ENCODE measurements around the gene KITLG. TPM values are rescaled to one million over a fixed set of nuclear protein-coding genes. Genes with fewer than 3 reads are reported as not detected.

The KITLG gene
- total RNA-seq, 6 experiments from 2014 or later = 0.67 to 2.8 (median 1.1) TPM

DNA sequence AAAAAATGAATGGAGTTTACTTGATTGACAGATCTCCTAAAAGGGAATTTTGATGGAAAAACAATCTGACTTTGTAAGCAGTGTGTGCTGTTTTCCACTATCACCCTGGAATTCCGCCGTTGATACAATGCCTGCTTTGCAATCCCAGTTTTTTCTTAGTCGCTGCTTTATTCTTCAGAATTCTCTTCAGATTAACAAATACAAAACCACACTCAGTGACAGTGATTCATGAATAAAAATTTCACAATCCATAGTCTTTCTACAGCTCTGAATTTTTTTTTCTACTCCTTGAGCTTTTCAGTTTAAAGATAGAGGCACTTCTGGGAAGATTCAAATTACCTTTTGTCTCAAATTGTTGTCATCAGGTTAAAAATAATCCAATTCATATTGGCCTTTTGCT is 44.6 kb upstream of the KITLG start:
- Histone ChIP-seq H3K4me3 (no peak overlapping the region), H3K9me3 (no peaks in the 10 kb centered on the region), H3K27me3 (no peaks in the 10 kb centered on the region), H3K27ac (no peak overlapping the region), H3K36me3 (no peaks in the 10 kb centered on the region), H3K4me1 (no peaks in the 10 kb centered on the region)
- ATAC-seq = no peak
- no peak for DNase-seq
- intact Hi-C loops (cut with DNase I) = no loop called here
- TF ChIP-seq, protein P1, sequence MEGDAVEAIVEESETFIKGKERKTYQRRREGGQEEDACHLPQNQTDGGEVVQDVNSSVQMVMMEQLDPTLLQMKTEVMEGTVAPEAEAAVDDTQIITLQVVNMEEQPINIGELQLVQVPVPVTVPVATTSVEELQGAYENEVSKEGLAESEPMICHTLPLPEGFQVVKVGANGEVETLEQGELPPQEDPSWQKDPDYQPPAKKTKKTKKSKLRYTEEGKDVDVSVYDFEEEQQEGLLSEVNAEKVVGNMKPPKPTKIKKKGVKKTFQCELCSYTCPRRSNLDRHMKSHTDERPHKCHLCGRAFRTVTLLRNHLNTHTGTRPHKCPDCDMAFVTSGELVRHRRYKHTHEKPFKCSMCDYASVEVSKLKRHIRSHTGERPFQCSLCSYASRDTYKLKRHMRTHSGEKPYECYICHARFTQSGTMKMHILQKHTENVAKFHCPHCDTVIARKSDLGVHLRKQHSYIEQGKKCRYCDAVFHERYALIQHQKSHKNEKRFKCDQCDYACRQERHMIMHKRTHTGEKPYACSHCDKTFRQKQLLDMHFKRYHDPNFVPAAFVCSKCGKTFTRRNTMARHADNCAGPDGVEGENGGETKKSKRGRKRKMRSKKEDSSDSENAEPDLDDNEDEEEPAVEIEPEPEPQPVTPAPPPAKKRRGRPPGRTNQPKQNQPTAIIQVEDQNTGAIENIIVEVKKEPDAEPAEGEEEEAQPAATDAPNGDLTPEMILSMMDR (IDR thresholded peaks at IDR 0.05) = no peak
- TF ChIP-seq POLR2A (IDR thresholded peaks at IDR 0.05) = no peak
- WGBS (ENCODE audit: insufficient coverage, low coverage, low lambda C conversion rate, missing lambda C conversion rate) = 51% methylated on average over 3 of the region's 3 CpGs

DNA sequence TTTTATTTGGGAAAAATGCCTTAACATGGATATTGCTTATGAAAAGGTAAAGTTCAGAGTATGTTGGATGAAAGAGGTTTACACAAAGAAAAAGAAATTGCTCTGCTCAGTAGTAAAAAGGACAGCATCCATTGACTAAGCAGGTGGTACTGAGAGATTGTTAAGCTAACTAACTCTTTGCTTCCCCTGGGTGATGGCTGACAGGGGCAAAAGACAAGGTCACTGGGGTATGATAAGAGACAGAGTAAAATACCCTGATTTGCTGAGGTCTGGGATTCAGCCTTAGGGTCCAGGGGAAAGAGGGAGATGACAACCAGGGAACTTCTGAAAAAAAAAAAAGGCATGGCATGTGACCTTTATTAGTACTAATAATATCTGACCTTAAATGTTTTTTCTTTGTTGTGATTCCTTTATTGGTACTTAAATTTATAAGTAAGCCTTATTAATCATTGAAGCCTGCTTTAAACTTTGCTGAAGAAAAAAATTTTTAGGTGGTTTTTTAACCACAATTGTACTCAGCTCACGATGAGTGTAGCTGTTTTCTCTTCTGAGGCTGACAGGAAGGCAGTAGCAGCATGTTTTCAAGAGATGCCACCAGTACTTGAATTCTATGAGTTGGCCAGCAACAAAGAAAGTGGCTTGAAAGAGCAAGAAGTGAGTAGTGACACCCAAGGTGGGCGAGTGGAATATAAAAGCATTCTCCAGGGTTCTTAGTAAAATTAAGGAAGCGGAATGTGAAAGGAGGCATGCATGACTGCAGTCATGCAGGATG is 43.7 kb upstream of the KITLG start:
- Histone ChIP-seq H3K27me3 (no peaks in the 10 kb centered on the region), H3K9me3 (no peaks in the 10 kb centered on the region), H3K27ac (no peak overlapping the region), H3K36me3 (no peaks in the 10 kb centered on the region), H3K4me1 (no peaks in the 10 kb centered on the region), H3K4me3 (no peak overlapping the region)
- intact Hi-C loops (cut with DNase I) = no loop called here
- WGBS (ENCODE audit: insufficient coverage, low coverage, low lambda C conversion rate, missing lambda C conversion rate) = 71% methylated on average over 3 of the region's 3 CpGs
- ATAC-seq (no peak), DNase-seq (no peak)
- TF ChIP-seq, protein P1 (IDR thresholded peaks at IDR 0.05) = no peak
- TF ChIP-seq POLR2A (IDR thresholded peaks at IDR 0.05) = no peak

DNA sequence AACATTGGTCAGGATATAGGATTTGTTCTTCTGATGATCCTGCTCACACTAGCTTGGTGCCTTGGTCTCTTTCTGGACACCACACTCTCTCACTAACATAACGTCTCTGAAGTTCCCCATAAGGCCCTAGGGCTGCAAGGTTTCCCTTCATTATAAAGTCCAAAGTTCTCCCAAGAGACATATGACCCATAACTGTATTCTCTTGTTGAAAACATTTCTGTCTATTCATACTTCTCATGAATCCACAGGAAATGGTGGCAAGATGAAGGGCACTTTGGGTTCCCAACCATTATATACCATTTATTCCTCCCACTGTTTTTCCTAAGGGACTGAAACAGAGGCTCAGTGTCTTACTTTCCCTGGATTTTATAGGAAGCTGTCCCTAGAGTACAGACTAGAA is 37.1 kb upstream of the KITLG start:
- intact Hi-C loops (cut with DNase I) = no loop called here
- Histone ChIP-seq H3K4me3 (no peak overlapping the region), H3K9me3 (no peaks in the 10 kb centered on the region), H3K36me3 (no peaks in the 10 kb centered on the region), H3K27me3 (no peaks in the 10 kb centered on the region), H3K4me1 (no peaks in the 10 kb centered on the region), H3K27ac (no peak overlapping the region)
- TF ChIP-seq, protein P1 (IDR thresholded peaks at IDR 0.05) = no peak
- TF ChIP-seq POLR2A (IDR thresholded peaks at IDR 0.05) = no peak
- ATAC-seq = no peak
- 67% methylated on average over 1 of the region's 1 CpG for WGBS (ENCODE audit: insufficient coverage, low coverage, low lambda C conversion rate, missing lambda C conversion rate)
- DNase-seq = no peak

DNA sequence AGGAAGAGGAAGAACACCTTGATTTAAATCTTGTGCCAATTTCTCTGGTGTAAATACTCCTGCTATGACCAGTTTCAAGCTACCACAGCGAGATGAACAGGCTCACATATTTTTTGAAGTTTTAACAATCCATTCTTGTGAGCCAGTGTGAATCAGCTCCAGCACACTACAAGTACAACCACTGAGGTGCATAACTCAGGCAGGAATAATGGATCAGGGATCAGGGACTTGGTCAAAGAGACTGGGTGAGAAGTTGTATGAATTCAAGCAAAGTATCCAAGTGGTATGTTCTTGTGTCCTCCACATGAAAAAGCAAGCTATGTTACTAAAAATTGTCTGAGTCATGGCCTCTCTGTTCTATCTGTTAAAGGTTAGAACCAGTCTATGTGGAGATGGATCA is 35.2 kb upstream of the KITLG start:
- Histone ChIP-seq H3K36me3 (no peaks in the 10 kb centered on the region), H3K27me3 (no peaks in the 10 kb centered on the region), H3K27ac (no peak overlapping the region), H3K4me1 (no peaks in the 10 kb centered on the region), H3K4me3 (no peak overlapping the region), H3K9me3 (no peaks in the 10 kb centered on the region)
- intact Hi-C loops (cut with DNase I) = no loop called here
- ATAC-seq (no peak), DNase-seq (no peak)
- TF ChIP-seq, protein P1 (IDR thresholded peaks at IDR 0.05) = no peak
- no peak for TF ChIP-seq POLR2A (IDR thresholded peaks at IDR 0.05)
- WGBS (ENCODE audit: insufficient coverage, low coverage, low lambda C conversion rate, missing lambda C conversion rate) = 100% methylated on average over 1 of the region's 1 CpG
